ENCODE results near the gene HOXD13. TPM values are rescaled to one million over a fixed set of nuclear protein-coding genes. Genes with fewer than 3 reads are reported as not detected.

Gene HOXD13
- polyA plus RNA-seq (2012; ENCODE audit: missing spikeins) = 0.11 TPM

GRCh38 chr2:176092270-176093144 lies at the start of gene HOXD13:
TSS of gene HOXD13 (plus strand) at chr2:176092721. CDS start at chr2:176092891, 170 bp downstream.
- DNase-seq (ENCODE audit: insufficient read length) (no peak), FAIRE-seq (no peak)
- TF ChIP-seq TAF1 (IDR thresholded peaks at IDR 0.05; ENCODE audit: borderline replicate concordance, low read depth, low read length) (no peak), POLR2A (IDR thresholded peaks at IDR 0.05; ENCODE audit: low read depth, low read length) (no peak), POLR2AphosphoS5 (IDR thresholded peaks at IDR 0.05; ENCODE audit: low read depth, low read length) (no peak)

- DNase-seq (ENCODE audit: insufficient read length) = no peak
- TF ChIP-seq TAF1 (IDR thresholded peaks at IDR 0.05; ENCODE audit: borderline replicate concordance, low read depth, low read length) = no peak
- no peak for TF ChIP-seq POLR2A (IDR thresholded peaks at IDR 0.05; ENCODE audit: low read depth, low read length)
- TF ChIP-seq POLR2AphosphoS5 (IDR thresholded peaks at IDR 0.05; ENCODE audit: low read depth, low read length) = no peak
- no peak for FAIRE-seq
Measured at GRCh38 chr2:176056406-176056805, 36.1 kb upstream of the HOXD13 start.

- TF ChIP-seq POLR2AphosphoS5 (IDR thresholded peaks at IDR 0.05; ENCODE audit: low read depth, low read length) = no peak
- TF ChIP-seq TAF1 (IDR thresholded peaks at IDR 0.05; ENCODE audit: borderline replicate concordance, low read depth, low read length) = no peak
- no peak for TF ChIP-seq POLR2A (IDR thresholded peaks at IDR 0.05; ENCODE audit: low read depth, low read length)
- no peak for DNase-seq (ENCODE audit: insufficient read length)
- FAIRE-seq = no peak
Measured at GRCh38 chr2:176063958-176064357, 28.6 kb upstream of the HOXD13 start.

- TF ChIP-seq TAF1 (IDR thresholded peaks at IDR 0.05; ENCODE audit: borderline replicate concordance, low read depth, low read length) (no peak), POLR2AphosphoS5 (IDR thresholded peaks at IDR 0.05; ENCODE audit: low read depth, low read length) (no peak), POLR2A (IDR thresholded peaks at IDR 0.05; ENCODE audit: low read depth, low read length) (no peak)
- no peak for FAIRE-seq
- no peak for DNase-seq (ENCODE audit: insufficient read length)
Measured at GRCh38 chr2:176066645-176067588, 25.6 kb upstream of the HOXD13 start.

- TF ChIP-seq POLR2AphosphoS5 (IDR thresholded peaks at IDR 0.05; ENCODE audit: low read depth, low read length) (no peak), TAF1 (IDR thresholded peaks at IDR 0.05; ENCODE audit: borderline replicate concordance, low read depth, low read length) (no peak), POLR2A (IDR thresholded peaks at IDR 0.05; ENCODE audit: low read depth, low read length) (no peak)
- FAIRE-seq (no peak), DNase-seq (ENCODE audit: insufficient read length) (no peak)
Measured at GRCh38 chr2:176067589-176068418, 24.7 kb upstream of the HOXD13 start.

GRCh38 chr2:176068419-176068832 lies 24.1 kb upstream of the HOXD13 start:
- DNase-seq (ENCODE audit: insufficient read length) (no peak), FAIRE-seq (no peak)
- TF ChIP-seq TAF1 (IDR thresholded peaks at IDR 0.05; ENCODE audit: borderline replicate concordance, low read depth, low read length) = no peak
- no peak for TF ChIP-seq POLR2AphosphoS5 (IDR thresholded peaks at IDR 0.05; ENCODE audit: low read depth, low read length)
- no peak for TF ChIP-seq POLR2A (IDR thresholded peaks at IDR 0.05; ENCODE audit: low read depth, low read length)

- FAIRE-seq (no peak), DNase-seq (ENCODE audit: insufficient read length) (no peak)
- TF ChIP-seq POLR2AphosphoS5 (IDR thresholded peaks at IDR 0.05; ENCODE audit: low read depth, low read length) (no peak), TAF1 (IDR thresholded peaks at IDR 0.05; ENCODE audit: borderline replicate concordance, low read depth, low read length) (no peak), POLR2A (IDR thresholded peaks at IDR 0.05; ENCODE audit: low read depth, low read length) (no peak)
Measured at GRCh38 chr2:176071330-176072291, 20.9 kb upstream of the HOXD13 start.

- DNase-seq (ENCODE audit: insufficient read length) (no peak), FAIRE-seq (no peak)
- TF ChIP-seq TAF1 (IDR thresholded peaks at IDR 0.05; ENCODE audit: borderline replicate concordance, low read depth, low read length) = no peak
Measured at GRCh38 chr2:176072292-176072669, 20.2 kb upstream of the HOXD13 start.

- no peak for FAIRE-seq
Measured at GRCh38 chr2:176072951-176073904, 19.3 kb upstream of the HOXD13 start.

More at GRCh38 chr2:176072951-176073904, 19.3 kb upstream of the HOXD13 start:
- no peak for DNase-seq (ENCODE audit: insufficient read length)
- no peak for TF ChIP-seq POLR2AphosphoS5 (IDR thresholded peaks at IDR 0.05; ENCODE audit: low read depth, low read length)
- no peak for TF ChIP-seq TAF1 (IDR thresholded peaks at IDR 0.05; ENCODE audit: borderline replicate concordance, low read depth, low read length)
- no peak for TF ChIP-seq POLR2A (IDR thresholded peaks at IDR 0.05; ENCODE audit: low read depth, low read length)

All from GM12892 (cell line).